ENCODE data around the gene SPN. TPM values are rescaled to one million over a fixed set of nuclear protein-coding genes. Genes with fewer than 3 reads are reported as not detected.

The SPN gene
- total and polyA plus RNA-seq, 2 of the 4 experiments (the other 2 are of a cell fraction): not detected

GRCh38 chr16:29673501-29673900 is 10.5 kb downstream of the SPN start:
- Histone ChIP-seq H4K5ac (ENCODE audit: low read depth, low read length) (no peak overlapping the region), H4K91ac (ENCODE audit: insufficient read depth, low read depth, low read length) (no peak overlapping the region), H2AK9ac (replicated peaks; ENCODE audit: low read depth, low read length, poor library complexity) (no peak overlapping the region), H3K4me1 (ENCODE audit: control insufficient read depth, insufficient read depth, low read length) (peaks cover 5% of the 10 kb centered on the region; the same call in 1 of the 2 replicates), H3K23ac (ENCODE audit: low read depth, low read length) (no peak overlapping the region), H3K56ac (ENCODE audit: extremely low read depth, insufficient read depth, low read length) (no peak overlapping the region), H3K27me3 (ENCODE audit: control insufficient read depth, insufficient read depth, low read length) (no peaks in the 10 kb centered on the region; the same call in 1 of the 2 replicates), H3K9me3 (ENCODE audit: control insufficient read depth, insufficient read depth, low read length) (no peaks in the 10 kb centered on the region), H2AK5ac (ENCODE audit: low read depth, low read length) (no peak overlapping the region), H3K4me2 (ENCODE audit: low read depth, low read length) (no peak overlapping the region), H2BK120ac (ENCODE audit: low read depth, low read length) (no peak overlapping the region), H3K79me1 (ENCODE audit: low read depth in 1 of 2, low read length in 2 of 2) (no peaks in the 10 kb centered on the region), H3K4ac (ENCODE audit: low read depth, low read length) (no peak overlapping the region), H2BK15ac (ENCODE audit: low read depth, low read length) (no peak overlapping the region), H3K9me1 (ENCODE audit: insufficient read depth, low read length) (peaks cover 2% of the 10 kb centered on the region; the same call in 1 of the 2 replicates), H3K4me3 (ENCODE audit: insufficient read depth, low read depth, low read length) (no peak overlapping the region), H4K20me1 (ENCODE audit: insufficient read depth, low read length) (no peaks in the 10 kb centered on the region), H3K14ac (replicated peaks; ENCODE audit: low read depth, low read length) (no peak overlapping the region), H2BK20ac (ENCODE audit: low read depth, low read length) (no peak overlapping the region), H4K8ac (ENCODE audit: low read depth in 2 of 2, low read length in 2 of 2) (no peak overlapping the region), H3K27ac (ENCODE audit: insufficient read depth, low read length) (no peak overlapping the region), H2AFZ (replicated peaks; ENCODE audit: low read length, poor library complexity) (no peak overlapping the region), H2BK5ac (ENCODE audit: low read depth, low read length, poor library complexity, severe bottlenecking) (no peak overlapping the region), H3K36me3 (ENCODE audit: control insufficient read depth, insufficient read depth, low read length) (no peaks in the 10 kb centered on the region), H3K9ac (ENCODE audit: low read depth, low read length) (no peak overlapping the region), H3K18ac (ENCODE audit: low read depth, low read length) (no peak overlapping the region)
- DNase-seq (no peak), ATAC-seq (ENCODE audit: low read depth) (no peak)
- dilution Hi-C loops (cut with HindIII; ENCODE audit: low sequenced_read_pairs, unreplicated experiment) (no loop called here), in situ Hi-C loops (cut with MboI; ENCODE audit: low sequenced_read_pairs) (no loop called here), intact Hi-C loops (cut with micrococcal nuclease) (no loop called here)
- TF ChIP-seq MXI1 (IDR thresholded peaks at IDR 0.05; ENCODE audit: borderline replicate concordance, low read depth, low read length) (no peak), POLR2A (IDR thresholded peaks at IDR 0.05; ENCODE audit: low read depth, low read length) (no peak), NFE2L2 (IDR thresholded peaks at IDR 0.05; ENCODE audit: low read depth, low read length) (no peak), BHLHE40 (IDR thresholded peaks at IDR 0.05; ENCODE audit: low read depth, low read length) (no peak), RCOR1 (IDR thresholded peaks at IDR 0.05; ENCODE audit: insufficient replicate concordance, low read length) (no peak), FOS (IDR thresholded peaks at IDR 0.05; ENCODE audit: low read depth, low read length) (no peak)
- TF ChIP-seq, protein P1, sequence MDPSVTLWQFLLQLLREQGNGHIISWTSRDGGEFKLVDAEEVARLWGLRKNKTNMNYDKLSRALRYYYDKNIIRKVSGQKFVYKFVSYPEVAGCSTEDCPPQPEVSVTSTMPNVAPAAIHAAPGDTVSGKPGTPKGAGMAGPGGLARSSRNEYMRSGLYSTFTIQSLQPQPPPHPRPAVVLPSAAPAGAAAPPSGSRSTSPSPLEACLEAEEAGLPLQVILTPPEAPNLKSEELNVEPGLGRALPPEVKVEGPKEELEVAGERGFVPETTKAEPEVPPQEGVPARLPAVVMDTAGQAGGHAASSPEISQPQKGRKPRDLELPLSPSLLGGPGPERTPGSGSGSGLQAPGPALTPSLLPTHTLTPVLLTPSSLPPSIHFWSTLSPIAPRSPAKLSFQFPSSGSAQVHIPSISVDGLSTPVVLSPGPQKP (IDR thresholded peaks at IDR 0.05; ENCODE audit: borderline replicate concordance, low read depth, low read length): no peak
- CTCF ChIA-PET: no interaction called here
- WGBS, 2 experiments (ENCODE audit: extremely low coverage in 2 of 2, insufficient read length in 1 of 2): 90% methylated on average over 2 of the region's 6 CpGs; no CpG with 5 or more reads in 1 of the 2 experiments
- POLR2A ChIA-PET (ENCODE audit: unreplicated experiment): no interaction called here
- BruUV-seq (replicated peaks): no TSS peak

Measured in IMR-90 (cell line).